SU-DHL-6 (cell line): ENCODE results near the gene CRTC2.

Source experiments
- CTCF ChIP-seq: fragments of 200-600 bp; sonication (generic); IDR thresholded peaks from one replicate; pipeline ENCODE4 v1.5.1; 2017; ENCODE audit warnings: antibody characterized with exemption, mild to moderate bottlenecking, low read length, moderate library complexity; ENCODE audit not compliant: insufficient read depth, poor library complexity, severe bottlenecking
- EZH2phosphoT487 ChIP-seq: fragments of 200-600 bp; sonication (generic), shearing (Covaris generic); conservative IDR thresholded peaks from 2 replicates; pipeline ENCODE4 v1.6.1; 2018; ENCODE audit warnings: mild to moderate bottlenecking, antibody characterized with exemption, low read length, moderate library complexity, mixed read lengths

- TF ChIP-seq CTCF = no peak
- TF ChIP-seq EZH2phosphoT487 = no peak
These were observed 6.6 kb downstream of the CRTC2 start for GRCh38 chr1:153951801-153952200.
